Ascending aorta (tissue), 2 donors: ENCODE data around the gene HIP1. TPM values are rescaled to one million over a fixed set of nuclear protein-coding genes. Genes with fewer than 3 reads are reported as not detected.

Source experiments
- DNase-seq, 2 donors: peaks; one replicate each; pipeline ENCODE4 v3.0.0-alpha.2; 2019; ENCODE audit warnings: low spot score in 2 of 2
- H3K27ac ChIP-seq, 2 donors: fragments of 200-600 bp; sonication (generic); one replicate each; pipeline ENCODE4 v1.5.1; 2016 to 2017; ENCODE audit warnings: mild to moderate bottlenecking in 1 of 2
- H3K27me3 ChIP-seq: fragments of 200-600 bp; sonication (generic); one replicate; pipeline ENCODE4 v1.5.1; 2017
- H3K36me3 ChIP-seq, 2 donors: fragments of 200-600 bp; sonication (generic); one replicate each; pipeline ENCODE4 v1.5.1; 2016
- H3K4me1 ChIP-seq, 2 donors: fragments of 200-600 bp; sonication (generic); one replicate each; pipeline ENCODE4 v1.5.1; 2016 to 2017; ENCODE audit warnings: mild to moderate bottlenecking in 1 of 2
- H3K4me3 ChIP-seq, 2 donors: fragments of 200-600 bp; sonication (generic); one replicate each; pipeline ENCODE4 v1.5.1; 2016 to 2017; ENCODE audit warnings: mild to moderate bottlenecking in 1 of 2
- H3K9me3 ChIP-seq, 2 donors: fragments of 200-600 bp; sonication (generic); one replicate each; pipeline ENCODE4 v1.5.1; 2016
- intact Hi-C: fragments of 100-400 bp; cut with DNase I; formaldehyde crosslinking; loops from one replicate; pipeline ENCODE4 v1.15.1; 2023
- total RNA-seq: library from RNA; depleted of rRNA; stranded (reverse); fragments of >200 nt; gene quantifications from one replicate; pipeline ENCODE4 v1.1.0, GENCODE V29; 2016
- TF ChIP-seq, protein P1 (sequence below), 3 experiments: fragments of 200-600 bp in 2 of 3; fragments of 450-650 bp in 1 of 3; sonication (generic) in 2 of 3; IDR thresholded peaks; one replicate each; pipeline ENCODE4 v1.5.1; 2016 to 2019; ENCODE audit warnings: antibody characterized with exemption in 3 of 3, mild to moderate bottlenecking in 1 of 3, moderate library complexity in 1 of 3

Gene HIP1
- total RNA-seq, 1 donor from 2014 or later, result 47.5 TPM

GRCh38 chr7:75757860-75758259 lies 19.1 kb upstream of the HIP1 start:
- no peaks in the 10 kb centered on the region for H3K9me3 ChIP-seq
- intact Hi-C loops, result loop anchor here (10.0 kb wide), 1 partner anchor 63 kb away; no protein-coding TSS in a partner anchor
- H3K27ac ChIP-seq, result no peak overlapping the region
- no peaks in the 10 kb centered on the region for H3K27me3 ChIP-seq
- DNase-seq, result no peak
- H3K36me3 ChIP-seq, result no peaks in the 10 kb centered on the region
- peaks cover 0 to 2% of the 10 kb centered on the region in 2 donors for H3K4me1 ChIP-seq
- TF ChIP-seq, protein P1, sequence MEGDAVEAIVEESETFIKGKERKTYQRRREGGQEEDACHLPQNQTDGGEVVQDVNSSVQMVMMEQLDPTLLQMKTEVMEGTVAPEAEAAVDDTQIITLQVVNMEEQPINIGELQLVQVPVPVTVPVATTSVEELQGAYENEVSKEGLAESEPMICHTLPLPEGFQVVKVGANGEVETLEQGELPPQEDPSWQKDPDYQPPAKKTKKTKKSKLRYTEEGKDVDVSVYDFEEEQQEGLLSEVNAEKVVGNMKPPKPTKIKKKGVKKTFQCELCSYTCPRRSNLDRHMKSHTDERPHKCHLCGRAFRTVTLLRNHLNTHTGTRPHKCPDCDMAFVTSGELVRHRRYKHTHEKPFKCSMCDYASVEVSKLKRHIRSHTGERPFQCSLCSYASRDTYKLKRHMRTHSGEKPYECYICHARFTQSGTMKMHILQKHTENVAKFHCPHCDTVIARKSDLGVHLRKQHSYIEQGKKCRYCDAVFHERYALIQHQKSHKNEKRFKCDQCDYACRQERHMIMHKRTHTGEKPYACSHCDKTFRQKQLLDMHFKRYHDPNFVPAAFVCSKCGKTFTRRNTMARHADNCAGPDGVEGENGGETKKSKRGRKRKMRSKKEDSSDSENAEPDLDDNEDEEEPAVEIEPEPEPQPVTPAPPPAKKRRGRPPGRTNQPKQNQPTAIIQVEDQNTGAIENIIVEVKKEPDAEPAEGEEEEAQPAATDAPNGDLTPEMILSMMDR (IDR thresholded peaks at IDR 0.05), result no peak
- no peak overlapping the region for H3K4me3 ChIP-seq

- intact Hi-C loops, result loop anchor here (10.0 kb wide), 1 partner anchor 62 kb away; no protein-coding TSS in a partner anchor
- no peaks in the 10 kb centered on the region for H3K36me3 ChIP-seq
- DNase-seq, result no peak
- H3K27me3 ChIP-seq, result no peaks in the 10 kb centered on the region
- H3K27ac ChIP-seq, result no peak overlapping the region
- peaks cover 0 to under 1% of the 10 kb centered on the region in 2 donors for H3K4me1 ChIP-seq
- TF ChIP-seq, protein P1 (IDR thresholded peaks at IDR 0.05), result peak in 1 of 3 experiments; percentile 28
- no peak overlapping the region for H3K4me3 ChIP-seq
- H3K9me3 ChIP-seq, result no peaks in the 10 kb centered on the region
These were observed 18.4 kb upstream of the HIP1 start for GRCh38 chr7:75756991-75757676.

DNA sequence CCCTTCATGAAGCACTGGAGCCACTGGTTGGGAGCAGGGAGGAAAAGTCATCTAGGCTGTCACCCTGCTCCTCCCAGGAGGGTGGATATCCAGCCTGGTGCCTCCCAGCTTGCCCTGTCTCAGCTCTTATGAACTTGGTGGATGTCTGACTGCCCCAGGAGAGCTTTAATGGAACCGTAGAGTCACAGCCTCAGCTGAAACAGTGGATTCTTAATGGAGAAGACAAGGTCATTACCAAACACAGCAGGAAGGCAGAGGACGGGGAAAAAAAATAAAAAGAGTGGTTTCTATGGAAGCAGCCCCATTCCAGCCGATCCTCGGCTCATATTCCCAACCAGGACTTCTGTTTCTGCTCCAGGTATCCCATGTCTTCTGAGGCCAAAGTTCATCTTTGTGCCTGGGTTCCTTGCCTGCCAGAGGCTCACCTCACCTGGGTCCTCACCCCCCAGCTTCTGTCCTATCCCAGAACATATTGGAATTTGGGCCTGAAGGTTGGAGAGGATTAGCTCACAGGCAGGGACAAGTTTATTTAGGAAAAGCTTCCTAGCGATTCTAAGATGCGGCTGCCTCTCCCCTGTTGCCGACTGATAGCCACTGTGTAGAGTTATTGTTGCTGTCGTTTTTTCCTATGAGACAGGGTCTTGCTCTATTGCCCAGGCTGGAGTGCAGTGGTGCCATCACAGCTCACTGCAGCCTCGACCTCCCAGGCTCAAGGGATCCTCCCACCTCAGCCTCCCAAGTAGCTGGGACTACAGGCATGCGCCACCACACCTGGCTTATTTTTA lies 17.7 kb upstream of the HIP1 start:
- H3K4me3 ChIP-seq, result no peak overlapping the region
- no peak overlapping the region for H3K27ac ChIP-seq
- intact Hi-C loops, result loop anchor here (10.0 kb wide), 1 partner anchor 62 kb away; no protein-coding TSS in a partner anchor
- no peak for DNase-seq
- no peaks in the 10 kb centered on the region for H3K27me3 ChIP-seq
- no peaks in the 10 kb centered on the region for H3K4me1 ChIP-seq
- TF ChIP-seq, protein P1 (IDR thresholded peaks at IDR 0.05), result no peak
- H3K36me3 ChIP-seq, result no peaks in the 10 kb centered on the region
- H3K9me3 ChIP-seq, result no peaks in the 10 kb centered on the region

GRCh38 chr7:75743455-75743859 lies 4.7 kb upstream of the HIP1 start:
- TF ChIP-seq, protein P1 (IDR thresholded peaks at IDR 0.05), result no peak
- H3K4me1 ChIP-seq, result no peaks in the 10 kb centered on the region
- H3K9me3 ChIP-seq, result no peaks in the 10 kb centered on the region
- H3K36me3 ChIP-seq, result no peaks in the 10 kb centered on the region
- no peak overlapping the region for H3K4me3 ChIP-seq
- H3K27ac ChIP-seq, result no peak overlapping the region
- intact Hi-C loops, result no loop called here
- no peaks in the 10 kb centered on the region for H3K27me3 ChIP-seq
- no peak for DNase-seq

DNA sequence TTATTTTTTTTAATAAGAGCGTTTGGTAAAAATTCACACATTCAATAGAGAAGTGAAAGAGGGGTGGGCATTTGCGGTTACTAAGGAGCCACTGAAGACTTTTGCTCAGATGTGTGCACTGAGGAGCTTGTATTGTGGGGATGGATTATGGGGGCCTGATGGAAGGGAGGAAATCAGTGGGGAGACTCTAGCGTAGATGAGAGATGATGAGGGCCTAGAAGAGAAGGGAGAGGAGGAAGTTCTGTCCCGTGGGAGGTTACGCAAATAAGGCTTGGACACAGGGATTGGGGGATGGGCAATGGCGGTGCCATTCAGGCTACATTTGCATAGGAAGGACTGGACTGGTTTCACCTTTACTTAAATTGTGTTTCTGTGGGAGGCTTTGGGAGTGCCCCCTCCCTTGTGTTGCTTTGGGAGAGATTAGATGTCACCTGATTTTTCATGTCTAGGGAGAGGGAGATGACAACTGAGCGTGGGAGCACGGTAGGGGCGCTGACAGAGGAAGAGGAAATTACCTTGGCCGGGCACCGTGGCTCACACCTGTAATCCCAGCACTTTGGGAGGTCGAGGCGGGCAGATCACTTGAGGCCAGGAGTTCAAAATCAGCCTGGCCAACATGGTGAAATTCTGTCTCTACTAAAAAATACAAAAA lies 2.2 kb upstream of the HIP1 start:
- DNase-seq, result no peak
- Histone ChIP-seq H3K9me3 (no peaks in the 10 kb centered on the region), H3K27ac (no peak overlapping the region), H3K27me3 (no peaks in the 10 kb centered on the region), H3K4me1 (peaks cover 0 to 15% of the 10 kb centered on the region in 2 donors), H3K36me3 (no peaks in the 10 kb centered on the region), H3K4me3 (no peak overlapping the region)
- intact Hi-C loops, result no loop called here
- TF ChIP-seq, protein P1 (IDR thresholded peaks at IDR 0.05), result no peak
